Loucy (cell line): ENCODE measurements around the gene PAPSS2.

Experiments
- EZH2phosphoT487 ChIP-seq: fragments of 200-600 bp; IDR thresholded peaks from 2 replicates; pipeline ENCODE4 v1.6.1; 2018; ENCODE audit warnings: antibody characterized with exemption, mild to moderate bottlenecking, moderate library complexity, borderline replicate concordance
- TF ChIP-seq, protein P1 (sequence below): fragments of 200-600 bp; sonication (generic); conservative IDR thresholded peaks from 2 replicates; pipeline ENCODE4 v1.5.1; 2014; ENCODE audit warnings: mild to moderate bottlenecking, antibody characterized with exemption, low read length

- TF ChIP-seq, protein P1, sequence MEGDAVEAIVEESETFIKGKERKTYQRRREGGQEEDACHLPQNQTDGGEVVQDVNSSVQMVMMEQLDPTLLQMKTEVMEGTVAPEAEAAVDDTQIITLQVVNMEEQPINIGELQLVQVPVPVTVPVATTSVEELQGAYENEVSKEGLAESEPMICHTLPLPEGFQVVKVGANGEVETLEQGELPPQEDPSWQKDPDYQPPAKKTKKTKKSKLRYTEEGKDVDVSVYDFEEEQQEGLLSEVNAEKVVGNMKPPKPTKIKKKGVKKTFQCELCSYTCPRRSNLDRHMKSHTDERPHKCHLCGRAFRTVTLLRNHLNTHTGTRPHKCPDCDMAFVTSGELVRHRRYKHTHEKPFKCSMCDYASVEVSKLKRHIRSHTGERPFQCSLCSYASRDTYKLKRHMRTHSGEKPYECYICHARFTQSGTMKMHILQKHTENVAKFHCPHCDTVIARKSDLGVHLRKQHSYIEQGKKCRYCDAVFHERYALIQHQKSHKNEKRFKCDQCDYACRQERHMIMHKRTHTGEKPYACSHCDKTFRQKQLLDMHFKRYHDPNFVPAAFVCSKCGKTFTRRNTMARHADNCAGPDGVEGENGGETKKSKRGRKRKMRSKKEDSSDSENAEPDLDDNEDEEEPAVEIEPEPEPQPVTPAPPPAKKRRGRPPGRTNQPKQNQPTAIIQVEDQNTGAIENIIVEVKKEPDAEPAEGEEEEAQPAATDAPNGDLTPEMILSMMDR, result no peak
- no peak for TF ChIP-seq EZH2phosphoT487
These were observed 25.4 kb upstream of the PAPSS2 start for GRCh38 chr10:87634311-87634710.
